Ramos (cell line): ENCODE results near the gene GRIK1.

Source experiments
- in situ Hi-C: fragments of 300-500 bp; cut with MboI; formaldehyde crosslinking; loops from one replicate; pipeline ENCODE4 v1.14.3; 2022; ENCODE audit warnings: low sequenced_read_pairs; ENCODE audit not compliant: unreplicated experiment

GRIK1 gene

GRCh38 chr21:29730281-29730680 is 209.5 kb downstream of the GRIK1 start:
- in situ Hi-C loops = no loop called here

- in situ Hi-C loops = no loop called here
Observed at GRCh38 chr21:29726044-29726443, 213.8 kb downstream of the GRIK1 start.

GRCh38 chr21:29725025-29725736 is 214.6 kb downstream of the GRIK1 start:
- in situ Hi-C loops = no loop called here

GRCh38 chr21:29721964-29722363 is 217.8 kb downstream of the GRIK1 start:
- in situ Hi-C loops = no loop called here

- in situ Hi-C loops = no loop called here
Observed at GRCh38 chr21:29721221-29721620, 218.6 kb downstream of the GRIK1 start.

- in situ Hi-C loops = no loop called here
Observed at GRCh38 chr21:29719521-29719920, 220.3 kb downstream of the GRIK1 start.

- in situ Hi-C loops = no loop called here
Observed at GRCh38 chr21:29718081-29718815, 221.5 kb downstream of the GRIK1 start.

- in situ Hi-C loops = no loop called here
Observed at GRCh38 chr21:29717659-29718058, 222.1 kb downstream of the GRIK1 start.

- in situ Hi-C loops = no loop called here
Observed at GRCh38 chr21:29716753-29717152, 223.0 kb downstream of the GRIK1 start.

- in situ Hi-C loops = no loop called here
Observed at GRCh38 chr21:29715089-29715488, 224.7 kb downstream of the GRIK1 start.

GRCh38 chr21:29712818-29713217 is 227.0 kb downstream of the GRIK1 start:
- in situ Hi-C loops = no loop called here

- in situ Hi-C loops = no loop called here
Observed at GRCh38 chr21:29711236-29711635, 228.6 kb downstream of the GRIK1 start.

GRCh38 chr21:29710498-29710897 is 229.3 kb downstream of the GRIK1 start:
- in situ Hi-C loops = no loop called here

GRCh38 chr21:29708401-29708800 is 231.4 kb downstream of the GRIK1 start:
- in situ Hi-C loops = no loop called here

- in situ Hi-C loops = no loop called here
Observed at GRCh38 chr21:29704719-29705118, 235.1 kb downstream of the GRIK1 start.

GRCh38 chr21:29701676-29702075 is 238.1 kb downstream of the GRIK1 start:
- in situ Hi-C loops = no loop called here

- in situ Hi-C loops = no loop called here
Observed at GRCh38 chr21:29697555-29698193, 242.1 kb downstream of the GRIK1 start.

- in situ Hi-C loops = no loop called here
Observed at GRCh38 chr21:29696937-29697336, 242.9 kb downstream of the GRIK1 start.

- in situ Hi-C loops = no loop called here
Observed at GRCh38 chr21:29691616-29692491, 247.9 kb downstream of the GRIK1 start.

- in situ Hi-C loops = no loop called here
Observed at GRCh38 chr21:29689753-29690152, 250.0 kb downstream of the GRIK1 start.
